MM.1S (cell line): ENCODE data around the gene NOL9.

Experiments used
- DNase-seq: peaks from one replicate; pipeline ENCODE4 v3.0.0-alpha.2; 2015
- H2AFZ ChIP-seq: fragments of 300-600 bp; sonication (generic); 2 replicates; pipeline ENCODE4 v1.6.0; 2016; ENCODE audit warnings: antibody characterized with exemption, low read length
- H3F3A ChIP-seq: fragments of 300-600 bp; sonication (generic); 2 replicates; pipeline ENCODE4 v1.6.1; 2016; ENCODE audit warnings: mild to moderate bottlenecking, antibody characterized with exemption, low read length, moderate library complexity, mixed read lengths; ENCODE audit not compliant: insufficient read depth
- H3K27ac ChIP-seq: fragments of 300-600 bp; sonication (generic); 2 replicates; pipeline ENCODE4 v1.5.1; 2016; ENCODE audit warnings: mild to moderate bottlenecking, low read length
- H3K27me3 ChIP-seq: fragments of 300-600 bp; sonication (generic); replicated peaks from 2 replicates; pipeline ENCODE4 v1.6.0; 2016; ENCODE audit warnings: low read length; ENCODE audit not compliant: insufficient read depth
- H3K36me3 ChIP-seq: fragments of 300-600 bp; sonication (generic); replicated peaks from 2 replicates; pipeline ENCODE4 v1.6.1; 2016; ENCODE audit warnings: mild to moderate bottlenecking, low read length, mixed read lengths; ENCODE audit not compliant: insufficient read depth
- H3K4me1 ChIP-seq: fragments of 300-600 bp; sonication (generic); 2 replicates; pipeline ENCODE4 v1.6.1; 2016; ENCODE audit warnings: low read length, mixed read lengths
- H3K4me2 ChIP-seq: fragments of 300-600 bp; sonication (generic); 2 replicates; pipeline ENCODE4 v1.6.0; 2016; ENCODE audit warnings: low read depth, low read length
- H3K4me3 ChIP-seq: fragments of 300-600 bp; sonication (generic); 2 replicates; pipeline ENCODE4 v1.5.1; 2016; ENCODE audit warnings: low read length, mixed read lengths
- H3K79me2 ChIP-seq: fragments of 300-600 bp; sonication (generic); 2 replicates; pipeline ENCODE4 v1.6.1; 2016; ENCODE audit warnings: mixed run types, low read length, mixed read lengths
- H3K9ac ChIP-seq: fragments of 300-600 bp; sonication (generic); 2 replicates; pipeline ENCODE4 v1.6.1; 2016; ENCODE audit warnings: low read length, mixed read lengths
- H3K9me2 ChIP-seq: fragments of 300-600 bp; sonication (generic); replicated peaks from 2 replicates; pipeline ENCODE4 v1.6.1; 2016; ENCODE audit warnings: mild to moderate bottlenecking, low read length, mixed read lengths; ENCODE audit not compliant: insufficient read depth
- H3K9me3 ChIP-seq: fragments of 300-600 bp; sonication (generic); replicated peaks from 2 replicates; pipeline ENCODE4 v1.6.1; 2016; ENCODE audit warnings: mild to moderate bottlenecking, low read length, mixed read lengths; ENCODE audit not compliant: insufficient read depth
- H4K20me1 ChIP-seq: fragments of 300-600 bp; sonication (generic); 2 replicates; pipeline ENCODE4 v1.6.1; 2016; ENCODE audit warnings: mild to moderate bottlenecking, low read length, moderate library complexity, mixed read lengths; ENCODE audit not compliant: insufficient read depth
- CTCF ChIP-seq: fragments of 300-600 bp; sonication (generic); IDR thresholded peaks from 2 replicates; pipeline ENCODE4 v1.5.1; 2016; ENCODE audit warnings: antibody characterized with exemption, low read length, mixed read lengths
- EZH2 ChIP-seq: fragments of 300-600 bp; sonication (generic); optimal IDR thresholded peaks from 2 replicates; pipeline ENCODE3; 2017; ENCODE audit warnings: low read depth, mild to moderate bottlenecking, antibody characterized with exemption, low read length, mixed read lengths
- EZH2phosphoT487 ChIP-seq: fragments of 300-600 bp; sonication (generic); IDR thresholded peaks from 2 replicates; pipeline ENCODE4 v1.6.1; 2018; ENCODE audit warnings: antibody characterized with exemption, low read length

Gene NOL9

GRCh38 chr1:6544831-6545230 lies 9.5 kb downstream of the NOL9 start:
- Histone ChIP-seq H3K79me2 (peaks cover 3% of the 10 kb centered on the region), H3F3A (no peaks in the 10 kb centered on the region), H3K4me1 (no peaks in the 10 kb centered on the region), H3K36me3 (peaks cover 7% of the 10 kb centered on the region), H3K27ac (no peak overlapping the region), H3K4me2 (no peak overlapping the region), H3K4me3 (no peak overlapping the region), H3K9me3 (no peaks in the 10 kb centered on the region), H3K9ac (no peak overlapping the region), H3K27me3 (no peaks in the 10 kb centered on the region), H3K9me2 (no peaks in the 10 kb centered on the region), H4K20me1 (no peaks in the 10 kb centered on the region), H2AFZ (no peak overlapping the region)
- TF ChIP-seq EZH2 (no peak), CTCF (no peak), EZH2phosphoT487 (no peak)
- DNase-seq: no peak

GRCh38 chr1:6538956-6539355 lies 15.4 kb downstream of the NOL9 start:
- Histone ChIP-seq H3K4me1 (no peaks in the 10 kb centered on the region), H3K27me3 (no peaks in the 10 kb centered on the region), H3K4me2 (no peak overlapping the region), H3K36me3 (no peaks in the 10 kb centered on the region), H3K9me2 (no peaks in the 10 kb centered on the region), H4K20me1 (no peaks in the 10 kb centered on the region), H3K9ac (no peak overlapping the region), H2AFZ (no peak overlapping the region), H3F3A (no peaks in the 10 kb centered on the region), H3K79me2 (no peaks in the 10 kb centered on the region), H3K27ac (no peak overlapping the region), H3K9me3 (no peaks in the 10 kb centered on the region), H3K4me3 (no peak overlapping the region)
- no peak for DNase-seq
- TF ChIP-seq EZH2phosphoT487 (no peak), CTCF (no peak), EZH2 (no peak)

- no peaks in the 10 kb centered on the region for H3K4me1 ChIP-seq
- no peak overlapping the region for H2AFZ ChIP-seq
- no peaks in the 10 kb centered on the region for H3F3A ChIP-seq
- H3K9me2 ChIP-seq: no peaks in the 10 kb centered on the region
- no peak for DNase-seq
- TF ChIP-seq CTCF: no peak
- TF ChIP-seq EZH2phosphoT487: no peak
- no peak for TF ChIP-seq EZH2
- H3K4me2 ChIP-seq: no peak overlapping the region
- no peaks in the 10 kb centered on the region for H4K20me1 ChIP-seq
- H3K4me3 ChIP-seq: no peak overlapping the region
- no peak overlapping the region for H3K27ac ChIP-seq
- 0 out of 2 replicates have a peak, but pooled peaks cover 8% of the 10 kb centered on the region for H3K36me3 ChIP-seq
- no peaks in the 10 kb centered on the region for H3K27me3 ChIP-seq
- H3K79me2 ChIP-seq: no peaks in the 10 kb centered on the region
- H3K9me3 ChIP-seq: no peaks in the 10 kb centered on the region
- no peak overlapping the region for H3K9ac ChIP-seq
Measured at GRCh38 chr1:6536291-6536690, 18.0 kb downstream of the NOL9 start.
